GM18907 (cell line): ENCODE data around the gene VAMP8.
"Not testable (repeated sequence)": the region's sequence is repeated elsewhere in the genome, so short reads cannot be mapped to it uniquely, and the experiment has no call there.

Source experiments
- ATAC-seq: cut with Tn5 transposase; IDR thresholded peaks from one replicate; pipeline ENCODE4 v1.9.1; 2021; ENCODE audit warnings: mild to moderate bottlenecking, moderate library complexity; ENCODE audit not compliant: unreplicated experiment

VAMP8 gene

GRCh38 chr2:85577386-85578242 lies at the start of gene VAMP8:
TSS of gene VAMP8 (plus strand) at chr2:85577586. CDS start at chr2:85577647, 61 bp downstream.
- peak; percentile 79 for ATAC-seq

DNA sequence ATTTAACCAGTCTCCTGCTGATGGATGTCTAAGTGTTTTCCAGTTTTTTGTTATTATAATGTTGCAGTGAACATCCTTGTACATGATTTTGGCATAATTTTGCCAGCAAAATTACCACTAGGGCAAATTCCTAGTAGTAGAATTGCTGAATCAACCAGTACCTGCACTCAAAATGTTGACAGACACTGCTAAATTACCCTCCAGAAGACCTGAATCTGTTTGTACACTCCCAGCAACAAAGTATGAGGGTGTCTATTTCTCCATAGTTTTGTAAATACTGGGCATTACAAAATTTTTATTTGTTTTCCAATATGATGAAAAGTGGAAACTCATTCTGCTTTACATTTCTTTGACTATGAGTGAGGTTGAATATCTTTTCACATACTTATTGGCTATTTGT lies 49.6 kb upstream of the VAMP8 start:
- ATAC-seq, result no peak

GRCh38 chr2:85528355-85528754 lies 49.0 kb upstream of the VAMP8 start:
- no peak for ATAC-seq

DNA sequence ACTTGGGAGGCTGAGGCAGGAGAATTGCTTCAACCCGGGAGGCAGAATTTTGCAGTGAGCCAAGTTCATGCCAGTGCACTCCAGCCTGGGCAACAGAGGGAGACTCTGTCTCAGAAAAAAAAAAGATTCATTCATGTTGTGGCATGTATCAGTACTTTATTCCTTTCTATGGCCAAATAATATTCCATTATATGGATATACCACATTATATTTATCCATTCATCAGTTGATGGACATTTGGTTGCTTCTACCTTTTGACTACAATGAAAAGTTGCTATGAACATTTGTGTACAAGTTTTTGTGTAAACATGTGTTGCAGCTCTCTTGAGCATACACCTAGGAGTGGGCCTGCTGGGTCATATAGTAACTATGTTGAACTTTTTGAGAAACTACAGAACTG lies 47.6 kb upstream of the VAMP8 start:
- ATAC-seq, result no peak

- ATAC-seq, result no peak
Observed at GRCh38 chr2:85531589-85531988, 45.8 kb upstream of the VAMP8 start.

DNA sequence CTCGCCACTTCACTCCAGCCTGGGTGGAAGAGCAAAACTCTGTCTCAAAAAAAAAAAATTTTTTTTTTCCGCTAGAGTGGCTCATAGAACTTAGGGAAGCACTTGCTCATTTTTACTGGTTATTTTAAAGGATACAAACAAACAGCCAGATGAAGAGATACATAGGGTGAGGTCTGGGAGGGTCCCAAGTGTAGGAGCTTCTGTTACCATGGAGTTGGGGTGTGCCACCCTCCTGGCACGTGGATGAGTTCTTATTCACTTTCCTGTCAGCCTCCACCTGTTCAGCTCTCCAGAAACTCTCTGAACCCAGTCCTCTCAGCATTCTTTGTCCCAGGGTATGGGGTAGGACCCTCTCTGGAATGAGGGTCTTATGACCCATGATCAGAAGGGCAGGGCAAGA lies 43.3 kb upstream of the VAMP8 start:
- no peak for ATAC-seq

DNA sequence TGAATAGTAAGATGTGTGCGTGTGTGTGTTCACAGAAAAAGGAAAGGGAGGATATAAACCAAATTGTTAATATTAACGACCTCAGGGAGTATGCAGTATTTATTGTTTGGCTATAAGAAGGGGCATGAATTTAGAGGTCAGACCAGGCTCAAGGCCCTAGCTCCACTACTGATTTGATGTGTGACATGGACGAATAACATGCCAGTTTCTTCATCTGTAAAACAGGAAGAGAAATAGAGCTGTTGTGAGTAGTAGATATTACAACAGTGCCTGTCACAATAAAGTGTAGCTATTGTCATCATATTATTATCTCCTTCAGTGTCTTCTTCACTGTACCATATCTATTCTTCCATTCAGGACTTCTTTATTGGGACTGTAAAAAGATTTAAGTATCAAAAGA lies 42.5 kb upstream of the VAMP8 start:
- ATAC-seq, result no peak

- no peak for ATAC-seq
Observed at GRCh38 chr2:85536479-85536878, 40.9 kb upstream of the VAMP8 start.

DNA sequence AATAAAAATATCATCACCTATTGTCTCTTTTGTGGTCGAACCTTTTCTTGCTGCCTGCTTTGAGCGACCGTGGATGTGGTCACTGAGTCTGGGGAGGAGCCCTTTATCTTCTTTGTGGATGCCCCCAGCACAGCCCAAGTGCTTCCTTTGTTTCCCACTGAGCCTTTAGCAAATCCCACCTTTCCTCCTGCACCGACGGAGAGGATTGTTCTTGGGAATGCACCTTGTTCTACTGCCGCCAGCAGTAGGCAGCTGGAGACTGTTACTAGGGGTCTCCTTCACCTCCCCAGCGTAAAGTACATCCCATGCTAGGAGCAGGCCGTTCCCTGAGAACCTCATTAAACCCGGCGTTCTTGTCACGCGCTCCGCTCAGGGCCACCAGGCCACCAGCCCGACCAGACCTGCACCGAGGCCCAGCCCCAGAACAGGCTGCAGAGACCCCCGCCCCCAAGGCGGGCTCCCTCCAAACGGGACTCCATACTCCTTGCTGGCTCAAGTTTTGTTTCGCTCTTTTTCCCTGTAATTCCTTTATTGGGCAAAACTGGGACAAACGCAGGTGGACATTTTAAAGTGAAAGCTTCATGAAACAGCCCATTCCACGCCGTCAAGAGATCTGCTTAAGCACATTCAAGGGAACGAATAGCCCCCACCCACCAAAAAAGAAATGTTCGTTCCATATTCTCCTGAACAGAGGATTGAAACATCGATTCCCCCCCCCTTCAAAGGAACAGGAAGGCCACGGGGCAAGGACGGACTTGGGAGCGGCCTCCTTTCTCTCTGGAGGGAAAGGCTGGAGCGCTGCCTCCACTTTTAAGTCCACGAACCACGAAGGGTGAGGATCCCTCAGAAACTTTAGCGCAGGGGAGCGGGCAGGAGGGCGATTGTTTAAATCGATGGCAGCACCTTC lies 39.5 kb upstream of the VAMP8 start:
- no peak for ATAC-seq

DNA sequence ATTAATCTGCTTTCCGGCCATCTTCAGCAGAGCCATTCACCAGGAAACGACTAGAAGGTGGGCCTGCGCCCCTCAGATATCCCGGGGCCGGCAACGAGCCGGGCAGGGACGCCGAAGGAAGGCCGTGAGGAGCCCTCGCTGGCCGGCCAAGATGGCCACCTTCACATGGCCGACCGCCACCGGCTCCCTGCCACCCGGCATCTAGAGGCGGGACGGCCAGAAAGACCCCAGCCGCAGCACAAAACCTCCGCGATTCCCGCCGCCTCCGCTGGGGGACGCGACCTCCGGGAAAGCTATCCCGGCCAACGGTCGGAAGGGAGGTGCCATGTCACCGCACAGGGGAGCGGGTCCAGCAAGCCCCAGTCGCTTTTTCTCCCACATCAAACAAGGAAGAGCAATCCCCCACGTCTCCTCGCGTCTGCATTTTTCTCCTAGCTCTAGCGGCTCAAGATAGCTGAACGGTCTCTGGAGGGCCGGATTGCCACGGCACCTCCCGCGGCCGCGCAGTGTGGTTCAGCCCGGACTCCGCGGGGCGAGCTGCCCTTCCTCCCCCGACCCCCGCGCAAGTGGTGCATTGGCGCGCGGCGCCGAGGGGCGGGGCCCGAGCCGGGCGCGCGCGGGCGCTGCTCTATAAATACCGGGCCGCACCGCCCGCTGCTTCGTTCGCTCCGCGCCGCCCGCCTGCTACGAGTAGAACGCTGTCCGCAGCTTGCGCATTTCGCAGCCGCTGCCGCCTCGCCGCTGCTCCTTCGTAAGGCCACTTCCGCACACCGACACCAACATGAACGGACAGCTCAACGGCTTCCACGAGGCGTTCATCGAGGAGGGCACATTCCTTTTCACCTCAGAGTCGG lies 38.7 kb upstream of the VAMP8 start, which contains the start of gene MAT2A:
Gene MAT2A, plus strand, starts transcription at position 662 of the 854 bp plus-strand sequence. Its CDS starts 120 bp downstream, at position 782.
- peak; percentile 79 for ATAC-seq

GRCh38 chr2:85539361-85540132 lies 37.8 kb upstream of the VAMP8 start:
- ATAC-seq, result peak; percentile 34

DNA sequence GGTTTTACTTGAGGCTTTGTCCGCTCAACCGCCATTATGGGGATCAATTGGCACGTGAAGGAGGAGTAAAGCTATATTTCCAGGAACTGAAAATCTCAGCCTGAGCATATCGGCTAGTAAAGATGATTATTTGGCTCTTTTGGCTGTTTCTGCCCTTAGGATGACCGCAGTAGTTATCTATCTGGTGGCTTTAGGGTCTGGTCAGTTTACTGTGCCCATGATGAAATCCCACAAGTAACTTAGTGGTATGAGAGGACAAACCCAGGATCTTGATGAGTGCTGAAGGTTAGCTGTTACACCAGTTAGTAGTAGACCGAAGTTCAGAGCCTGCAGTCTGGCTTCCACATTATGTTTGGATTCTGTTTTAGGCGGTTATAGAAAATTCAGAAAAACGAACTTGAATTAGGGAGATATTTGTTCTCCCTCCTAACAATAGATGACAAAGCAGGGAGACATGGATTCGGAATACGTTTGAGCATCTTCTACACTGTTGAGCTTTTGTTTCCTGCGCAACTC lies 37.2 kb upstream of the VAMP8 start:
- ATAC-seq, result no peak

DNA sequence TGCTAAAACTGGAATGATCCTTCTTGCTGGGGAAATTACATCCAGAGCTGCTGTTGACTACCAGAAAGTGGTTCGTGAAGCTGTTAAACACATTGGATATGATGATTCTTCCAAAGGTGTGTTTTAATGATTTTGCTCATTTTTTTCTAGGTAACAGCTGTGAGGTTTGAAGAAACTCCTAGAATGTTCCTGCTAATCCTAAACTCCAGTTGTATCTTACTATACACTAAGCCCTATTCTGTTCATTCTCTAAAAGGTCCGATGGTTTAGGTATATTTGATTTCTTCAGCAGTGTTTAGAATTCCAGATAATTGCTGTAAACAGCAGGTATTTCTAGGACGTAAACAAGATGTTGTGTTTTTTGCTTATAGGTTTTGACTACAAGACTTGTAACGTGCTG lies 36.1 kb upstream of the VAMP8 start:
- ATAC-seq, result no peak

- ATAC-seq, result no peak
Observed at GRCh38 chr2:85541753-85542457, 35.5 kb upstream of the VAMP8 start.

DNA sequence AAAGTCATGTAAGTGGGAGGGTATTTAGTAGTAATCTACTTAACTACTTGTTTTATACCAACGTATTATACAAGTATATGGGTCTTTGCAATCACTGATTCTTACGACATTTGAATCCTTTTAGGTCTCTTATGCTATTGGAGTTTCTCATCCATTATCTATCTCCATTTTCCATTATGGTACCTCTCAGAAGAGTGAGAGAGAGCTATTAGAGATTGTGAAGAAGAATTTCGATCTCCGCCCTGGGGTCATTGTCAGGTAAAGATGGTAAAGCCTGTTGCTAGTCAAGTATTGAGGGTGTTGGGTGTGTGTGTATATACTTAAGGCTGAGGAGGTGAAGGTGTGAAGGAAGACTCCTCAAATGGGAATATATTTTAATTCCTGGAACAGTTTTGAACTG lies 34.6 kb upstream of the VAMP8 start:
- no peak for ATAC-seq

DNA sequence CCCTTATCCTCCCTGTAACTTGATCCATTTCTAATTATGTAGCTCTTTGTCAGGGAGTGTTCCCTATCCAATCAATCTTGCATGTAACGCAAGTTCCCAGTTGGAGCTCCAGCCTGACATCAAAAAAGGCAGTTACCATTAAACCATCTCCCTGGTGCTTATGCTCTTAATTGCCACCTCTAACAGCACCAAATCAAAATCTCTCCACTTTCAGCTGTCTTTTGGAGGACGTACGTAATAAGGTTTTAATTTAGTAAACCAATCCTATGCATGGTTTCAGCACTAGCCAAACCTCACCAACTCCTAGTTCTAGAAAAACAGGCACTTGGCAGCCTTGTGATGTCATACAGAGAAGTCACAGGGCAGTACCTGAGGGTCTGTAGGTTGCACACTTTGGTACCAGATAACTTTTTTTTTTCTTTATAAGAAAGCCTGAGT lies 33.1 kb upstream of the VAMP8 start:
- not testable (repeated sequence) for ATAC-seq

- ATAC-seq, result not testable (repeated sequence)
Observed at GRCh38 chr2:85544915-85545779, 32.2 kb upstream of the VAMP8 start.

- no peak for ATAC-seq
Observed at GRCh38 chr2:85545780-85546240, 31.6 kb upstream of the VAMP8 start.
